ENCODE data around the gene OST4. TPM values are rescaled to one million over a fixed set of nuclear protein-coding genes. Genes with fewer than 3 reads are reported as not detected.

OST4 gene
- polyA plus RNA-seq, 1 donor (not counting 4 experiments of a cell fraction or from before 2014, with no cell fraction given) = 393 TPM

GRCh38 chr2:27040282-27040681, 31.2 kb downstream of the OST4 start:
- Histone ChIP-seq H3K79me2 (ENCODE audit: control insufficient read depth, insufficient read depth, low read length) (peaks cover 3% of the 10 kb centered on the region), H3K4me3 (ENCODE audit: control insufficient read depth in 2 of 3, extremely low read depth in 1 of 3, insufficient read depth in 2 of 3, low read depth in 1 of 3, low read length in 3 of 3) (no peak overlapping the region), H3K4me1 (ENCODE audit: control insufficient read depth, extremely low read depth, insufficient read depth, low read length) (no peaks in the 10 kb centered on the region), H4K20me1 (ENCODE audit: control insufficient read depth, extremely low read depth, insufficient read depth, low read length) (peaks cover 2% of the 10 kb centered on the region), H3K9ac (ENCODE audit: control insufficient read depth, extremely low read depth, insufficient read depth, low read length) (no peak overlapping the region), H3K27me3 (ENCODE audit: control insufficient read depth, extremely low read depth, insufficient read depth, low read length) (no peaks in the 10 kb centered on the region), H3K9me1 (ENCODE audit: control insufficient read depth, extremely low read depth, insufficient read depth, low read length) (no peaks in the 10 kb centered on the region), H2AFZ (ENCODE audit: control insufficient read depth, low read length) (no peak overlapping the region), H3K4me2 (ENCODE audit: control insufficient read depth, extremely low read depth, insufficient read depth, low read depth, low read length) (no peak overlapping the region), H3K27ac (ENCODE audit: control insufficient read depth, insufficient read depth, low read length) (no peak overlapping the region), H3K9me3 (ENCODE audit: control insufficient read depth, low read depth, low read length) (no peaks in the 10 kb centered on the region), H3K36me3 (ENCODE audit: control insufficient read depth in 2 of 2, extremely low read depth in 1 of 2, insufficient read depth in 2 of 2, low read length in 2 of 2) (peaks cover 54 to 55% of the 10 kb centered on the region in 2 experiments)
- DNase-seq (ENCODE audit: low read depth, low spot score) (no peak), FAIRE-seq (no peak)
- TF ChIP-seq EZH2 (IDR thresholded peaks at IDR 0.05; ENCODE audit: low read length) = no peak
- TF ChIP-seq CTCF (optimal IDR thresholded peaks at IDR 0.05 in 1 of 3, IDR thresholded peaks at IDR 0.05 in 1 of 3, conservative IDR thresholded peaks at IDR 0.05 in 1 of 3; ENCODE audit: extremely low read depth in 1 of 3, insufficient read depth in 2 of 3, low read length in 3 of 3) = no peak
- dilution Hi-C loops (cut with MboI; ENCODE audit: extremely low pct_ligation_motif_present, low sequenced_read_pairs) = no loop called here

- H3K4me3 ChIP-seq (ENCODE audit: control insufficient read depth in 2 of 3, extremely low read depth in 1 of 3, insufficient read depth in 2 of 3, low read depth in 1 of 3, low read length in 3 of 3) = no peak overlapping the region
- peaks cover 8% of the 10 kb centered on the region for H3K79me2 ChIP-seq (ENCODE audit: control insufficient read depth, insufficient read depth, low read length)
- no peak overlapping the region for H3K9ac ChIP-seq (ENCODE audit: control insufficient read depth, extremely low read depth, insufficient read depth, low read length)
- H3K4me2 ChIP-seq (ENCODE audit: control insufficient read depth, extremely low read depth, insufficient read depth, low read depth, low read length) = no peak overlapping the region
- H3K36me3 ChIP-seq (ENCODE audit: control insufficient read depth in 2 of 2, extremely low read depth in 1 of 2, insufficient read depth in 2 of 2, low read length in 2 of 2) = peaks cover 55 to 59% of the 10 kb centered on the region in 2 experiments
- no peak overlapping the region for H2AFZ ChIP-seq (ENCODE audit: control insufficient read depth, low read length)
- TF ChIP-seq EZH2 (IDR thresholded peaks at IDR 0.05; ENCODE audit: low read length) (no peak), CTCF (optimal IDR thresholded peaks at IDR 0.05 in 1 of 3, IDR thresholded peaks at IDR 0.05 in 1 of 3, conservative IDR thresholded peaks at IDR 0.05 in 1 of 3; ENCODE audit: extremely low read depth in 1 of 3, insufficient read depth in 2 of 3, low read length in 3 of 3) (no peak)
- H3K27me3 ChIP-seq (ENCODE audit: control insufficient read depth, extremely low read depth, insufficient read depth, low read length) = no peaks in the 10 kb centered on the region
- no peak overlapping the region for H3K27ac ChIP-seq (ENCODE audit: control insufficient read depth, insufficient read depth, low read length)
- H4K20me1 ChIP-seq (ENCODE audit: control insufficient read depth, extremely low read depth, insufficient read depth, low read length) = peaks cover 2% of the 10 kb centered on the region
- H3K9me3 ChIP-seq (ENCODE audit: control insufficient read depth, low read depth, low read length) = no peaks in the 10 kb centered on the region
- DNase-seq (ENCODE audit: low read depth, low spot score) = no peak
- dilution Hi-C loops (cut with MboI; ENCODE audit: extremely low pct_ligation_motif_present, low sequenced_read_pairs) = no loop called here
- no peak for FAIRE-seq
- no peaks in the 10 kb centered on the region for H3K9me1 ChIP-seq (ENCODE audit: control insufficient read depth, extremely low read depth, insufficient read depth, low read length)
- no peaks in the 10 kb centered on the region for H3K4me1 ChIP-seq (ENCODE audit: control insufficient read depth, extremely low read depth, insufficient read depth, low read length)
Observed at GRCh38 chr2:27039871-27040270, 31.6 kb downstream of the OST4 start.
